ENCODE measurements around the gene NFATC3.

Gene NFATC3

GRCh38 chr16:68085259-68086071 is at the start of gene NFATC3:
Gene NFATC3 (plus strand): TSS chr16:68085370. CDS start chr16:68085682, 312 bp downstream.
- intact Hi-C loops (cut with DNase I) = loop anchor here (10.0 kb wide), 1 partner anchor 229 kb away; the partner anchor contains the start of genes PRMT7 and SLC7A6OS
- peak; percentile 95 to 99 (median 98) for DNase-seq

- intact Hi-C loops (cut with DNase I) = loop anchor here (10.0 kb wide), 1 partner anchor 223 kb away; no protein-coding TSS in a partner anchor
- no peak for DNase-seq
Measured at GRCh38 chr16:68037841-68038597, 47.2 kb upstream of the NFATC3 start.

DNA sequence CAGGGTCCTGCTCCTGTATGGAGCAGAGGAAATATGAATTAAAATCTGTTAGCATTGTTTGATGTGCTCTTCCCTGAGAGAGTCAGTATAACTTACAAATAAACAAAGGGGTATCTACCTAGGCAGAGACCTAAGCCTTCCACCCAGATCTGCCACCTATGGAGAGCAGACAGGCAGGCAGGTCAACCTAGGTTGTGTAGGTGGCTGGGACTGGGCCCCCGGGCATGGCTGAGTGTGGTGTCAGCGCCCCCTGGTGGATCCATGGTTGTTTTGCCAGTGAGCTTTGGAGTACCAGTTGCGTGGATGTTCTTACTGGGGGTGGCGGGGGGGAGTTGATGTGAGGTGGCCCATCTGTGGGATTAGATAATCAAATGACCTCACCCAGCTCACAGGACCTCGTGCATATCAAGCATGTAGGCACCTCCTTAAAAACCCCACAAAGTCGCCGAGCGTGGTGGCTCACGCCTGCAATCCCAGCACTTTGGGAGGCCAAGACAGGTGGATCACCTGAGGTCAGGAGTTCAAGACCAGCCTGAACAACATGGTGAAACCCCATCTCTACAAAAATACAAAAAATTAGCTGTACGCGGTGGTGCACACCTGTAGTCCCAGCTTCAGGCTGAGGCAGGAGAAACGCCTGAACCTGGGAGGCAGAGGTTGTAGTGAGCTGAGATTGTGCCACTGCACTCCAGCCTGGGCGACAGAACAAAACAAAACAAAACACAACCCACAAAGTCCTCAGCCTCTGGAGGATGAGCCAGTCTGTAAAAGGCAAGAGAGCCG is 44.5 kb upstream of the NFATC3 start:
- intact Hi-C loops (cut with DNase I) = loop anchor here (2.0 kb wide), 1 partner anchor 48 kb away; no protein-coding TSS in a partner anchor
- peak; percentile 62 to 94 (median 84) for DNase-seq

DNA sequence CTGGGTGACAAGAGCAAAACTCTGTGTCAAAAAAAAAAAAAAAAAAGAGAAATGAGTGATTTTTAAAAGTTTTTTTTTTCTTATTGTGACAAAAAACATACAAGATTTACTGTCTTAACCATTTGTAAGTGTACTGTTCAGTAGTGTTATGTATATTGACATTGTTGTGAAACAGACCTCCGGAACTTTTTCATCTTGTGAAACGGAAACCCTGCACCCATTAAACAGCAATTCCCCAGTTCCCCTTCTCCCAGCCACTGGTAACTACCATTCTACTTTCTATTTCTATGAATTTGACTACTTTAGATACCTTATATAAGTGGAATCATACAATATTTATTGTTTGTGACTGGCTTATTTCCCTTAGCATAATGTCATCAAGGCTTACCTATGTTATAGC is 43.4 kb upstream of the NFATC3 start:
- no peak for DNase-seq
- intact Hi-C loops (cut with DNase I) = loop anchor here (2.0 kb wide), 1 partner anchor 49 kb away; no protein-coding TSS in a partner anchor

DNA sequence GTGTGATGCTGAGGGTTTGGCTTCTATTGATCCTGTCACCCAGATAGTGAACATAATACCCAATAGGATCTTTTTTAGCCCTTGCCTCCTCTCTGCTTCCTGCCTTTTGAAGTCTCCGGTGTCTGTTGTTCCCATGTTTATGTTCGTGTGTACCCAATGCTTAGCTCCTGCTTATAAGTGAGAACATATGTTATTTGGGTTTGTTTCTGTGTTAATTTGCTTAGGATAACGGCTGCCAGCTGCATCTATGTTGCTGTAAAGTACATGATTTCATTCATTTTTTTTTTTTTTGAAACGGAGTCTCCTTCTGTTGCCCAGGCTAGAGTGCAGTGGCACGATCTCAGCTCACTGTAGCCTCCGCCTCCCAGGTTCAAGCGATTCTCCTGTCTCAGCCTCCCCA is 39.1 kb upstream of the NFATC3 start:
- no peak for DNase-seq
- intact Hi-C loops (cut with DNase I) = no loop called here

- intact Hi-C loops (cut with DNase I) = no loop called here
- no peak for DNase-seq
Measured at GRCh38 chr16:68047987-68048386, 37.2 kb upstream of the NFATC3 start.

GRCh38 chr16:68049449-68049848 is 35.7 kb upstream of the NFATC3 start:
- intact Hi-C loops (cut with DNase I) = no loop called here
- no peak for DNase-seq

DNA sequence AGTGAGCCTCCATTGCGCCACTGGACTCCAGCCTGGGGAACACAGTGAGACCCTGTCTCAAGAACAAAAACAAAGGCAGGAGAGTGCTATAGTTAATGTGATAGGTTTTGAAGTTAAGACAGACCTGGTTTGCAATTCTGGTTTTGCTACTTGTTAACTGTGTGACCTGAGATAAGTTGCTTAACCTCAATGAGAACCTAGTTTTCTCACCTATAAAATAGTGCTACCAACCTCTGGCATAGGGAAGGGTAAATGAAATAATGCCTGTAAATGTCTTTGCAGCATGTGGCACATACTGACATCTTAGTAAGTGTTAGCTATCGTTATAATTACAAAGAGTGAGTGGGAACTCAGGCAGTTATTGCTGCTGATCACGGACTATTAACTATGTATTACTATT is 29.8 kb upstream of the NFATC3 start:
- intact Hi-C loops (cut with DNase I) = no loop called here
- DNase-seq = no peak

DNA sequence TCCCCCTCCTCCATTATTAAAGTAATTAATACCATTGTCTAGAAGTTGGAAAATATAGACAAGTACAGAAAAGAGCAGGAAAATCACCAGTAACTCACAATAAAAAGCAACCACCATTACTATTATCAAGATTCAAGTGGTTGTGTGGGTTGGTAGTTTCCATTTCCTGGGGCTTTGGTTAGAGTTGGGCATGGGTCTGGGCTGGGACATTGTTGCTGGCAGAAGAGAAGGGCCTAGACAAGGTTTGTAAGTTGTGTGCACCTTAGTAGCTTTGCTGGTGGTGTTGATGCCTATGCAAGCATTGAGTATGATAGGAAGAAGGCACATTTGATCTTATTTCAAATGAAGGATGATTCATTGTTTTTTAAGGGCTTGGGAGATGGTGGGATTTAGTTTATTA is 25.4 kb upstream of the NFATC3 start:
- no peak for DNase-seq
- intact Hi-C loops (cut with DNase I) = no loop called here

- intact Hi-C loops (cut with DNase I) = no loop called here
- DNase-seq = no peak
Measured at GRCh38 chr16:68061396-68061795, 23.8 kb upstream of the NFATC3 start.

DNA sequence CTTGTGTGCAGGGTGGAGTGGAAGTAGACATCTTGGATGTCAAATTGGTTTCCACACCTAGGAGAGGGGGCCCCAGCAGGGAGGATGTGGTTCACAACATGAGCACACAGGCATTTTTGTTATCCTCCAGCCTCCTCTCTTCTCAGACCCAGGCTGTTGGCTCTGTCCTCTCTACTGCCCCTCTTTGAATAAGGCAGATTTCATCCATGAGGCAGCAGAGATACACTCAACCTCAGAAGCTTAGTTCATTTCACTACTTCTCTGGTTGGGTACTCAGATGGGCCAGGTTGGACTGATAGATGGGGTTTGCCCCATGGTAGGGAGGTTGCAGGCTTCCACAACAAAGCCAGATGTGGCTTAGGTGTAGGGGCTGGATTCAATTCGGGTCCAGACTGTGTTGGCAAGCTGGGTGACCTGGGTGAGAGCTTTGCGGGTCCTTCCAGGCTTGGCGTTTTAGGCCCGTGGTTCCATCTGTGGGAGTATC is 22.2 kb upstream of the NFATC3 start:
- no peak for DNase-seq
- intact Hi-C loops (cut with DNase I) = no loop called here

- peak; percentile 25 to 88 (median 72) for DNase-seq
- intact Hi-C loops (cut with DNase I) = no loop called here
Measured at GRCh38 chr16:68064791-68065365, 20.3 kb upstream of the NFATC3 start.

DNA sequence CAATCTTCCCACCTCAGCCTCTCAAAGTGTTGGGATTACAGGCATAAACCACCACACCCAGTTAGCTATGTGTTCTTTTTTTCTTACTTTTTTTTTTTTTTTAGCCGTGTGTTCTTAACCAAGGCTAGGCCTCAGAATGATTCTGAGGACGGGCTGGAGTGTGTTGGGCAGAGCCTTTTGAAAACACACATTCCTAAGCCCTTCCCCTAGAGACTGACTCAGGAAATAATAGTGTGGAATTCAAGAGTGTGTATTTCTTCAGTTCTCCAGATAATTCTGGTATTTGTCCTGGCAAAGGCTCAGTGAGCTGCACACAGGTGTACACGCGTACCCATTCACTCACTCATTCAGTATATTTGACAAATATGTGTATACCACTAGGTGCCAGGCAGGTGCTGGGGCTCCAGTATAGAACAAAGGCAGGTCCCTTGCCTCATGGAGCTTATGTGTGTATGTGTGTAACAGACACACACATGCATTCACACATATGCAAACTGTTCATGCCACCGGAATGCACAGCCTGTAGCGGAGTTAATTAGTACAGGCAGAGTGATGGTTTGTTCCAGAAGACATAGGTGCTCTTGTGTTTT is 19.4 kb upstream of the NFATC3 start:
- intact Hi-C loops (cut with DNase I) = no loop called here
- peak in 1 of 42 donors; percentile 3 for DNase-seq

DNA sequence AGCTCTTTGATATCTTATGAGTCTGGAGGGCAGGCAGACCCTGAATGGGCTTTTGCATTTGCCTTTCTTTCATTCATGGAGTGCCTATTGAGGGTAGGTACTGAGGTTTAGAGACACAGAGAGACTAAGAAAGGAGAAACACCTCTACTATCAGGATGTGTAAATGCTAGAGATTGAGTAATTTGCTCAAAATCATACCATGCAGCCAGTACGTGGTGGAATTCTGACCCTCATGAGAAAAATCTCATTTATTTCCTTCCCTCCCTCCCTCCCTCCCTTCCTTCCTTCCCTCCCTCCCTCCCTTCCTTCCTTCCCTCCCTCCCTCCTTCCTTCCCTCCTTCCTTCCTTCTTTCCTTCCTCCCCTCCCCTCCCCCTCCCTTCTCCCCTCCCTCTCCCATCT is 18.4 kb upstream of the NFATC3 start:
- intact Hi-C loops (cut with DNase I) = no loop called here
- DNase-seq = no peak

DNA sequence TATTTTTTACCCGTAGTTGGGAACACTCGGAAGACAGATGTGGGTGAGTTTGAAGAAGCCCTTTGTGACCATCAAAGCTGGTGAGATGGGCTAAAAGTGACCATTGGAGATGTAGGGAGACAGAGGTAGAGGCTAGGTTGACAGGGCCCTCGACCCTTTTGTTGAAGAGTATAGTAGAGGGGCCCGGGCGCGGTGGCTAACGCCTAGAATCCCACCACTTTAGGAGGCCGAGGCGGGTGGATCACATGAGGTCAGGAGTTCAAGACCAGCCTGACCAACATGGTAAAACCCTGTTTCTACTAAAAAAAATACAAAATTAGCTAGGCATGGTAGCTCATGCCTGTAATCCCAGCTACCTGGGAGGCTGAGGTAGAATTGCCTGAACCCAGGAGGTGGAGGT is 16.2 kb upstream of the NFATC3 start:
- DNase-seq = peak in 1 of 42 donors; percentile 2
- intact Hi-C loops (cut with DNase I) = no loop called here

- peak in 1 of 42 donors; percentile 32 for DNase-seq
- intact Hi-C loops (cut with DNase I) = no loop called here
Measured at GRCh38 chr16:68069511-68070248, 15.5 kb upstream of the NFATC3 start.

DNA sequence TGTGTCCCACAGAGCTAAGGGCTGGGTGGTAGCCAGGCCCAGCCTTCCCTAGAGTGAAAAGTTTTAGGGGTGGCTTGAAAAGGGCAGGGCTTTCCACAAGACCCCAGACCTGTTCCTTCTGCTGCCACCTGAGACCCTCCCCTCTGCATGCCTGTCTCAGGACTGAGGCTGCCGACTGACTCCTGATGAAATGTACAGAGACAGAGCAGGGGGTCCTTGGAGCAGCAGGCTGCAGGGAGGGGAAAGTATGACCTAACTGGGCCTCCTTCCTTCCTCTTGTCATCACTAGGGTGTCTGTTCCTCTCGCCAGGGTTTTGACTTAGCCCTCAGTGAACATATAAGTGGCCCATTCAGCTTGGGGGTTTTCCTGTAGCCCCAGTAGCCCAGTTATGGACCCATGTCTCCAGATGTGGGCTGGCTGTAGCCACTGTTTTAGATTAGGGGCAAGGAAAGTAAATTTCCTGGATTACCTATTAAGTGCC is 14.9 kb upstream of the NFATC3 start:
- peak in 2 of 42 donors; percentile 4 to 8 for DNase-seq
- intact Hi-C loops (cut with DNase I) = no loop called here

Data from head of caudate nucleus (tissue), 42 donors.